ENCODE results near the gene CMTM2.

Gene CMTM2

GRCh38 chr16:66637806-66638205 is 58.5 kb downstream of the CMTM2 start:
- DNase-seq: no peak

All from activated CD4-positive, alpha-beta T cell treated with anti-CD3 and anti-CD28 coated beads for 48 hours (primary cell).